ENCODE data around the gene CRACDL.

CRACDL gene

GRCh38 chr2:98899041-98899702 lies 36.9 kb downstream of the CRACDL start:
- H3K27ac ChIP-seq, result no peak overlapping the region
- TF ChIP-seq ZFX (IDR thresholded peaks at IDR 0.05; ENCODE audit: borderline replicate concordance), result no peak
- no peak for TF ChIP-seq CTCF (IDR thresholded peaks at IDR 0.05)

- no peak overlapping the region for H3K27ac ChIP-seq
- no peak for TF ChIP-seq ZFX (IDR thresholded peaks at IDR 0.05; ENCODE audit: borderline replicate concordance)
- no peak for TF ChIP-seq CTCF (IDR thresholded peaks at IDR 0.05)
These were observed 37.6 kb downstream of the CRACDL start for GRCh38 chr2:98898423-98898841.

GRCh38 chr2:98897746-98898145 lies 38.3 kb downstream of the CRACDL start:
- H3K27ac ChIP-seq, result no peak overlapping the region
- TF ChIP-seq ZFX (IDR thresholded peaks at IDR 0.05; ENCODE audit: borderline replicate concordance), result no peak
- no peak for TF ChIP-seq CTCF (IDR thresholded peaks at IDR 0.05)

GRCh38 chr2:98896944-98897343 lies 39.1 kb downstream of the CRACDL start:
- TF ChIP-seq ZFX (IDR thresholded peaks at IDR 0.05; ENCODE audit: borderline replicate concordance) (no peak), CTCF (IDR thresholded peaks at IDR 0.05) (no peak)
- no peak overlapping the region for H3K27ac ChIP-seq

- no peak overlapping the region for H3K27ac ChIP-seq
- no peak for TF ChIP-seq ZFX (IDR thresholded peaks at IDR 0.05; ENCODE audit: borderline replicate concordance)
- TF ChIP-seq CTCF (IDR thresholded peaks at IDR 0.05), result no peak
These were observed 39.6 kb downstream of the CRACDL start for GRCh38 chr2:98896416-98896815.

GRCh38 chr2:98895901-98896300 lies 40.1 kb downstream of the CRACDL start:
- TF ChIP-seq CTCF (IDR thresholded peaks at IDR 0.05) (no peak), ZFX (IDR thresholded peaks at IDR 0.05; ENCODE audit: borderline replicate concordance) (no peak)
- no peak overlapping the region for H3K27ac ChIP-seq

- no peak overlapping the region for H3K27ac ChIP-seq
- no peak for TF ChIP-seq CTCF (IDR thresholded peaks at IDR 0.05)
- TF ChIP-seq ZFX (IDR thresholded peaks at IDR 0.05; ENCODE audit: borderline replicate concordance), result no peak
These were observed 40.8 kb downstream of the CRACDL start for GRCh38 chr2:98895221-98895620.
